ENCODE measurements around the gene DLST. TPM values are rescaled to one million over a fixed set of nuclear protein-coding genes. Genes with fewer than 3 reads are reported as not detected.

DLST gene
- total RNA-seq, 4 donors from 2014 or later = 80.9 to 91.6 (median 83.5) TPM

DNA sequence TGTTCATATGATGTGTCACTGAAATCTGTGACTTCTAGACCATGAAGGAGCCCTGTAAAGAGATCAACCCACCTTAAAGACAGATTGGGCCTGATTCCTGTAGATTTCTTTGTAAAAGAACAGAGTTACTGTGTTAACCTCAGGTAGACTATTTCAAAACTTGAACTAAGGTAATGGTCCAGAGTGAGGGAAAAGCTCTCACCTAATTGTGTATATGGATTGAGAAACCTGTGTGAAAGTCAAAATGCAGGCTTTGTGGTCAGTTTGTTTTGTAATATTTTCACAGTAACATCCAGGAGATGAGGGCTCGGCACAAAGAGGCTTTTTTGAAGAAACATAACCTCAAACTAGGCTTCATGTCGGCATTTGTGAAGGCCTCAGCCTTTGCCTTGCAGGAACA, 16.4 kb downstream of the DLST start:
- Histone ChIP-seq H3K27ac (peak overlapping the region in 1 of 3 donors; percentile 32), H3K9me3 (no peaks in the 10 kb centered on the region), H3K36me3 (peaks cover 96 to 100% of the 10 kb centered on the region in 2 donors), H3K4me1 (peaks cover 0 to 9% of the 10 kb centered on the region in 2 donors), H3K27me3 (no peaks in the 10 kb centered on the region), H3K4me3 (replicated peaks in 1 of 3) (no peak overlapping the region)
- intact Hi-C loops (cut with DNase I) = no loop called here
- no peak for DNase-seq
- 50 to 84% methylated on average over 2 of the region's 2 CpGs for WGBS, 2 donors
- TF ChIP-seq, protein P1, sequence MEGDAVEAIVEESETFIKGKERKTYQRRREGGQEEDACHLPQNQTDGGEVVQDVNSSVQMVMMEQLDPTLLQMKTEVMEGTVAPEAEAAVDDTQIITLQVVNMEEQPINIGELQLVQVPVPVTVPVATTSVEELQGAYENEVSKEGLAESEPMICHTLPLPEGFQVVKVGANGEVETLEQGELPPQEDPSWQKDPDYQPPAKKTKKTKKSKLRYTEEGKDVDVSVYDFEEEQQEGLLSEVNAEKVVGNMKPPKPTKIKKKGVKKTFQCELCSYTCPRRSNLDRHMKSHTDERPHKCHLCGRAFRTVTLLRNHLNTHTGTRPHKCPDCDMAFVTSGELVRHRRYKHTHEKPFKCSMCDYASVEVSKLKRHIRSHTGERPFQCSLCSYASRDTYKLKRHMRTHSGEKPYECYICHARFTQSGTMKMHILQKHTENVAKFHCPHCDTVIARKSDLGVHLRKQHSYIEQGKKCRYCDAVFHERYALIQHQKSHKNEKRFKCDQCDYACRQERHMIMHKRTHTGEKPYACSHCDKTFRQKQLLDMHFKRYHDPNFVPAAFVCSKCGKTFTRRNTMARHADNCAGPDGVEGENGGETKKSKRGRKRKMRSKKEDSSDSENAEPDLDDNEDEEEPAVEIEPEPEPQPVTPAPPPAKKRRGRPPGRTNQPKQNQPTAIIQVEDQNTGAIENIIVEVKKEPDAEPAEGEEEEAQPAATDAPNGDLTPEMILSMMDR (IDR thresholded peaks at IDR 0.05) = no peak
- no peak for TF ChIP-seq POLR2A (IDR thresholded peaks at IDR 0.05)

DNA sequence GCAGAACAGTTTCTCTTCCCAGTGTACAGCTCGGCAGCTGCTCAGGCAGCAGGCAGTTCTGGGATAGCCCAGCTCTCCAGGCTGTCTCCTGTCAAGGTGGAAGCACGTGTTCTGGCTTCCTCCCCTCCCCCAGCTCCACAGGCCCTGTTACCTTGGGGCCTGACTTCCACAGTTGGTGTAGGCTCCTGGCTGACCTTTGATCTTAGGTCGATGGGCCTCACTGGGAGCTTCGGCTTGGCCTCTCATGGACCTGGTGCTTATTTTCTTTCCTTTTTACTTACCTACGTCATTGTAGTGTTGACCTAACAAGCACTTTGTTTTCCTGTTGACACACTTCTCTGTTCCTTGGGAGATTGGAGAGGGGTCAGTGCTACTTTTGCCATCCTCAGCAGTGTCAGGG, 17.0 kb downstream of the DLST start:
- no peak for DNase-seq
- Histone ChIP-seq H3K4me3 (replicated peaks in 1 of 3) (no peak overlapping the region), H3K9me3 (no peaks in the 10 kb centered on the region), H3K27me3 (no peaks in the 10 kb centered on the region), H3K27ac (no peak overlapping the region), H3K36me3 (peaks cover 93 to 97% of the 10 kb centered on the region in 2 donors), H3K4me1 (peaks cover 0 to 10% of the 10 kb centered on the region in 2 donors)
- intact Hi-C loops (cut with DNase I) = no loop called here
- TF ChIP-seq, protein P1 (IDR thresholded peaks at IDR 0.05) = no peak
- no peak for TF ChIP-seq POLR2A (IDR thresholded peaks at IDR 0.05)
- WGBS, 2 donors = 80 to 83% methylated on average over 5 of the region's 5 CpGs

DNA sequence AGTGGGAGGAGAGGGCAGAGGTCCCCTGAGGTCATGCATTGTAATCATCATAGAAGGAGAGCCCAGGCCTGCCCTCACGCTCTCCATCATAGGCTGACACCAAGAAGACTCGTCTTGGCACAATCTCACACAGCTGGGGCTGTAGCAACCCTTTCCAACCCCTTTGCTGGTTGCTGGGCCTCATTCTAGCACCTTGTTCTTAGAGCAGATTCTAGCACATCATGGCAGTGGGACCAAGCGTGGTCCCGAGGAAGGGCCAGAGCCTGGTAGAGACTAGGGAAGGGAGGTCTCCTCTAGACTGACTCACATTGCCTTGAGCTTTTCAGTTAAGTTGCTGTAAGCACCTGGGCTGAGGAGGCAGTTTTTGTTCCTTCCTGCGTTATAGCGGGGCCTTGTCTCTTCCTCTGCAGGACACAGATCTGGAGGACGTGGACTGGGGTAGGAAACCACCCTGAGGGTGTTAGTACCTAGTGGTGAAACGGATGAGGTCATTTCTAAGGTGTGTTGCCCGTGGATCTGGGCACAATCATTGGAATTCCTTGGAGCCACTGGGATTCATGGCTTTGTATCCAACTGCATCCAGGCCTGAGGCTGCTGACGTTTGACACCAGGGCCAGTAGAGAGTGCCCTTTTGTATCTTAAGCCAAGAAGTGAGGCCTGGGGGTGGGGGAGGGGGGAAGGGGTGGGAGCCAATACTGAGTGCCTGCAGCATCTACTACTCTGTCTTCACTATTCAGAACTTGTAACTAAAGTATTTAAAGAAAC, 21.4 kb downstream of the DLST start:
- Histone ChIP-seq H3K27ac (no peak overlapping the region), H3K27me3 (no peaks in the 10 kb centered on the region), H3K4me3 (replicated peaks in 1 of 3) (no peak overlapping the region), H3K4me1 (peaks cover 13 to 19% of the 10 kb centered on the region in 2 donors), H3K36me3 (peaks cover 52% of the 10 kb centered on the region in 2 donors), H3K9me3 (no peaks in the 10 kb centered on the region)
- DNase-seq = no peak
- no peak for TF ChIP-seq POLR2A (IDR thresholded peaks at IDR 0.05)
- TF ChIP-seq, protein P1 (IDR thresholded peaks at IDR 0.05) = no peak
- WGBS, 2 donors = 76 to 82% methylated on average over 10 of the region's 10 CpGs
- intact Hi-C loops (cut with DNase I) = no loop called here

DNA sequence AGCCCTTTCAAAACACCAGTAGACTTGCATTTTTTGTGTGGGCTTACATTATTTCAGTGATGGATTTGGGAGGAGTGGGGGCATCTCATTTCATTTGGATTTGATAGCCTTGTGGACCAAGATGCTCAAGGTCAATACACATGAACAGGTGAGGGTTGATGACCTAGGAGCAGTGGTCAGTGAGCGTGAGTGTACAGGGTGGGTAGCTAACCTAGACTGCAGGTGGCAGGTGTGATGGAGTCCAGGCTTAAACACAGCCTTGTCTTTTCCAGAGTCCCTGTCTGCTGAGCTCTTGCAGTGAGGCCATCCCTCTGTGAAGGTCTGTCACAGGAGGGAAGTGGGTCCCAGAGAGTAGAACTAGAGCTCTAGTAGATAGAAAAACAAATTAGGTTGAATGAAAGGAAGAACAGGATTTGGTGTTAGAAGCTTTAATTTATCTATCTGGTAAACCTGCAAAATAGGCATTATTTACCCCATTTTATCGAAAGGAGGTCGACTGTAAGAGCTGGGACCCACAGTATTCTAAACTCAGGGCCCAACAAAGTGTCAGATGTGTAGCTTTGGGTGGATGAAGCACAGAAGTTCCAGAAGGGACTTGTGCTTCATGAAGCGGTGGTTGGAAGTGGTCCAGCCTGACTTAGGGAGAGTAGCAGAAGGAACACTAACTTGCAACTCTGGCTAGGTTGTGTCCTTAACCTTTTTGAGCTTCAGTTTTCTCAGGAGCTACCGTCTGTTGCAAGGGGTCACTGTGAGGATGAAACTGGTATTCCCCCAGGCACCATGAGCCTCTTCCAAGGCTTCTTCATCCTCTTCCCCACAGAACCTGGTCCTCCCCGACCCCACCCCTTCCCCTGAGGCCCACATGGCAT, 23.2 kb downstream of the DLST start:
- peaks cover 34 to 35% of the 10 kb centered on the region in 2 donors for H3K36me3 ChIP-seq
- 78 to 88% methylated on average over 6 of the region's 6 CpGs for WGBS, 2 donors
- intact Hi-C loops (cut with DNase I) = loop anchor here (5.0 kb wide), 1 partner anchor 43 kb away; no protein-coding TSS in a partner anchor
- peak; percentile 38 to 43 for DNase-seq
- H3K27me3 ChIP-seq = no peaks in the 10 kb centered on the region
- TF ChIP-seq, protein P1 (IDR thresholded peaks at IDR 0.05) = no peak
- TF ChIP-seq POLR2A (IDR thresholded peaks at IDR 0.05) = no peak
- H3K4me3 ChIP-seq (replicated peaks in 1 of 3) = no peak overlapping the region
- H3K4me1 ChIP-seq = peaks cover 13 to 17% of the 10 kb centered on the region in 2 donors
- no peaks in the 10 kb centered on the region for H3K9me3 ChIP-seq
- no peak overlapping the region for H3K27ac ChIP-seq
